PC-9 (cell line): ENCODE measurements around the gene KREMEN1.

Source experiments
- EZH2 ChIP-seq: fragments of 200-600 bp; sonication (generic); IDR thresholded peaks from 2 replicates; pipeline ENCODE4 v1.8.0; 2017; ENCODE audit warnings: antibody characterized with exemption, low read depth
- TF ChIP-seq, protein P1 (sequence below): fragments of 200-600 bp; sonication (generic); conservative IDR thresholded peaks from 2 replicates; pipeline ENCODE4 v1.6.1; 2017; ENCODE audit warnings: mixed run types, antibody characterized with exemption, mild to moderate bottlenecking, moderate library complexity

DNA sequence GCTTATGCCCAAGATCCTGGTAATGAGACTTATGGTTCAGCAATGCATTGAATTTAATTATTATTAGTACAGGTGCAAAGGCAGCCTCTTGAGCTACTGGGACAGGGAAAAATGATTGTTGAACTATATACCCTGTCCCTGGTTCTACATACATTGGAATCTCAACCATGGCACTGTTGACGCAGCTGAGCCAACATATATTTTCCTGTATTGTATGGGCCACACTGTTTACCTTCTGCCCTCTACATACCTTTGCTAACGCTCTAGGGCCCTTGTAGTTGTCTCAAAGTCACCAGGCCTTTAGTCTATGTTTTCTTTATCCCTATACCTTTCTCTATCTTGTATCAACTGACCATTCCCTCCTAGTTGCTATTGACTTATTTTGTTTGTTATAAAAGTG, 22.6 kb downstream of the KREMEN1 start:
- TF ChIP-seq, protein P1, sequence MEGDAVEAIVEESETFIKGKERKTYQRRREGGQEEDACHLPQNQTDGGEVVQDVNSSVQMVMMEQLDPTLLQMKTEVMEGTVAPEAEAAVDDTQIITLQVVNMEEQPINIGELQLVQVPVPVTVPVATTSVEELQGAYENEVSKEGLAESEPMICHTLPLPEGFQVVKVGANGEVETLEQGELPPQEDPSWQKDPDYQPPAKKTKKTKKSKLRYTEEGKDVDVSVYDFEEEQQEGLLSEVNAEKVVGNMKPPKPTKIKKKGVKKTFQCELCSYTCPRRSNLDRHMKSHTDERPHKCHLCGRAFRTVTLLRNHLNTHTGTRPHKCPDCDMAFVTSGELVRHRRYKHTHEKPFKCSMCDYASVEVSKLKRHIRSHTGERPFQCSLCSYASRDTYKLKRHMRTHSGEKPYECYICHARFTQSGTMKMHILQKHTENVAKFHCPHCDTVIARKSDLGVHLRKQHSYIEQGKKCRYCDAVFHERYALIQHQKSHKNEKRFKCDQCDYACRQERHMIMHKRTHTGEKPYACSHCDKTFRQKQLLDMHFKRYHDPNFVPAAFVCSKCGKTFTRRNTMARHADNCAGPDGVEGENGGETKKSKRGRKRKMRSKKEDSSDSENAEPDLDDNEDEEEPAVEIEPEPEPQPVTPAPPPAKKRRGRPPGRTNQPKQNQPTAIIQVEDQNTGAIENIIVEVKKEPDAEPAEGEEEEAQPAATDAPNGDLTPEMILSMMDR: no peak
- no peak for TF ChIP-seq EZH2
